KMS-11 (cell line): ENCODE data around the gene CABLES1.

Experiments used
- H2AFZ ChIP-seq: fragments of 200-600 bp; sonication (generic); 2 replicates; pipeline ENCODE4 v1.6.1; 2016; ENCODE audit warnings: antibody characterized with exemption, mixed run types, low read depth
- H3K27ac ChIP-seq: fragments of 200-600 bp; sonication (generic); 2 replicates; pipeline ENCODE4 v1.6.1; 2016; ENCODE audit warnings: mild to moderate bottlenecking, mixed run types
- H3K27me3 ChIP-seq: fragments of 200-600 bp; sonication (generic); 2 replicates; pipeline ENCODE4 v1.6.1; 2017; ENCODE audit warnings: mild to moderate bottlenecking, low read depth, mixed run types, moderate library complexity; ENCODE audit not compliant: insufficient read depth
- H3K36me3 ChIP-seq: fragments of 200-600 bp; sonication (generic); 2 replicates; pipeline ENCODE4 v1.6.1; 2017; ENCODE audit warnings: mild to moderate bottlenecking, mixed run types; ENCODE audit not compliant: insufficient read depth
- H3K4me1 ChIP-seq: fragments of 200-600 bp; sonication (generic); 2 replicates; pipeline ENCODE4 v1.6.1; 2016; ENCODE audit warnings: mild to moderate bottlenecking, low read depth, mixed run types; ENCODE audit not compliant: poor library complexity, severe bottlenecking
- H3K4me2 ChIP-seq: fragments of 200-600 bp; sonication (generic); 2 replicates; pipeline ENCODE4 v1.7.0; 2016; ENCODE audit warnings: mild to moderate bottlenecking, mixed run types
- H3K4me3 ChIP-seq: fragments of 200-600 bp; sonication (generic); IDR thresholded peaks from 2 replicates; pipeline ENCODE4 v1.6.1; 2017; ENCODE audit warnings: low read depth, low read length, mixed read lengths; ENCODE audit not compliant: insufficient read depth
- H3K79me2 ChIP-seq: fragments of 200-600 bp; sonication (generic); 2 replicates; pipeline ENCODE4 v1.6.1; 2016; ENCODE audit warnings: low read depth, mixed run types; ENCODE audit not compliant: insufficient read depth
- H3K9ac ChIP-seq: fragments of 200-600 bp; sonication (generic); 2 replicates; pipeline ENCODE4 v1.6.1; 2016; ENCODE audit warnings: mild to moderate bottlenecking, mixed run types
- H4K20me1 ChIP-seq: fragments of 200-600 bp; sonication (generic); 2 replicates; pipeline ENCODE4 v1.6.1; 2016; ENCODE audit warnings: mild to moderate bottlenecking, mixed run types; ENCODE audit not compliant: insufficient read depth
- CTCF ChIP-seq: fragments of 200-600 bp; sonication (generic); conservative IDR thresholded peaks from 2 replicates; pipeline ENCODE4 v1.6.1; 2017; ENCODE audit warnings: low read depth, mild to moderate bottlenecking, antibody characterized with exemption, low read length, moderate library complexity, mixed read lengths

The CABLES1 gene

GRCh38 chr18:23148382-23148781 is 13.1 kb downstream of the CABLES1 start:
- Histone ChIP-seq H3K4me2 (no peak overlapping the region), H2AFZ (no peak overlapping the region), H3K4me1 (peaks cover 28% of the 10 kb centered on the region), H3K27me3 (no peaks in the 10 kb centered on the region), H3K36me3 (peaks cover 12% of the 10 kb centered on the region; the same call in 1 of the 2 replicates), H3K9ac (no peak overlapping the region), H3K79me2 (peaks cover 100% of the 10 kb centered on the region), H4K20me1 (peaks cover 46% of the 10 kb centered on the region), H3K4me3 (no peak overlapping the region), H3K27ac (no peak overlapping the region)
- TF ChIP-seq CTCF = no peak

GRCh38 chr18:23149570-23149969 is 14.3 kb downstream of the CABLES1 start:
- Histone ChIP-seq H3K27ac (no peak overlapping the region), H3K79me2 (peaks cover 100% of the 10 kb centered on the region), H2AFZ (no peak overlapping the region), H3K9ac (no peak overlapping the region), H3K36me3 (peaks cover 19% of the 10 kb centered on the region; the same call in 1 of the 2 replicates), H3K27me3 (no peaks in the 10 kb centered on the region), H4K20me1 (peaks cover 41% of the 10 kb centered on the region), H3K4me3 (no peak overlapping the region), H3K4me2 (no peak overlapping the region), H3K4me1 (peaks cover 24% of the 10 kb centered on the region)
- TF ChIP-seq CTCF = no peak

- no peak overlapping the region for H3K4me2 ChIP-seq
- H3K9ac ChIP-seq = no peak overlapping the region
- H3K79me2 ChIP-seq = peaks cover 100% of the 10 kb centered on the region
- no peak overlapping the region for H2AFZ ChIP-seq
- no peak overlapping the region for H3K27ac ChIP-seq
- no peaks in the 10 kb centered on the region for H3K27me3 ChIP-seq
- peaks cover 37% of the 10 kb centered on the region for H3K4me1 ChIP-seq
- peaks cover 16% of the 10 kb centered on the region; the same call in 1 of the 2 replicates for H3K36me3 ChIP-seq
- no peak overlapping the region for H3K4me3 ChIP-seq
- peaks cover 55% of the 10 kb centered on the region for H4K20me1 ChIP-seq
- no peak for TF ChIP-seq CTCF
These were observed 16.3 kb downstream of the CABLES1 start for GRCh38 chr18:23151414-23152099.

GRCh38 chr18:23154030-23154429 is 18.7 kb downstream of the CABLES1 start:
- Histone ChIP-seq H3K9ac (no peak overlapping the region), H3K4me3 (no peak overlapping the region), H4K20me1 (peaks cover 56% of the 10 kb centered on the region), H3K4me2 (no peak overlapping the region), H3K27me3 (no peaks in the 10 kb centered on the region), H3K79me2 (peaks cover 100% of the 10 kb centered on the region), H3K27ac (no peak overlapping the region), H2AFZ (no peak overlapping the region), H3K36me3 (peaks cover 16% of the 10 kb centered on the region; the same call in 1 of the 2 replicates), H3K4me1 (peaks cover 49% of the 10 kb centered on the region)
- TF ChIP-seq CTCF = no peak
